Adrenal gland (tissue), 5 donors: ENCODE measurements around the gene SLC22A25.

Source experiments
- CTCF ChIP-seq, 6 experiments: fragments of 450-650 bp in 4 of 6; fragments of 200-600 bp in 2 of 6; sonication (generic) in 1 of 6; IDR thresholded peaks; 1 replicate in 5 of 6; 2 replicates in 1 of 6; pipeline versions ENCODE4 v1.5.1 to v1.8.0; 2016 to 2021; ENCODE audit warnings: antibody characterized with exemption in 6 of 6, mild to moderate bottlenecking in 2 of 6, moderate library complexity in 1 of 6
- POLR2A ChIP-seq, 2 donors: fragments of 450-650 bp; IDR thresholded peaks; one replicate each; pipeline ENCODE4 v1.6.1; 2017; ENCODE audit warnings: antibody characterized with exemption in 2 of 2, mild to moderate bottlenecking in 2 of 2, moderate library complexity in 1 of 2
- donor health status: DM: no; HTN: no; CAD: no.

GRCh38 chr11:63277345-63277943 lies 34.0 kb upstream of the SLC22A25 start:
- no peak for TF ChIP-seq POLR2A (IDR thresholded peaks at IDR 0.05)
- TF ChIP-seq CTCF (IDR thresholded peaks at IDR 0.05) = no peak
